MM.1S (cell line): ENCODE measurements around the gene FRMD7.

ENCODE experiments used
- DNase-seq: peaks from one replicate; pipeline ENCODE4 v3.0.0-alpha.2; 2015
- H2AFZ ChIP-seq: fragments of 300-600 bp; sonication (generic); 2 replicates; pipeline ENCODE4 v1.6.0; 2016; ENCODE audit warnings: antibody characterized with exemption, low read length
- H3F3A ChIP-seq: fragments of 300-600 bp; sonication (generic); 2 replicates; pipeline ENCODE4 v1.6.1; 2016; ENCODE audit warnings: mild to moderate bottlenecking, antibody characterized with exemption, low read length, moderate library complexity, mixed read lengths; ENCODE audit not compliant: insufficient read depth
- H3K27ac ChIP-seq: fragments of 300-600 bp; sonication (generic); 2 replicates; pipeline ENCODE4 v1.5.1; 2016; ENCODE audit warnings: mild to moderate bottlenecking, low read length
- H3K27me3 ChIP-seq: fragments of 300-600 bp; sonication (generic); replicated peaks from 2 replicates; pipeline ENCODE4 v1.6.0; 2016; ENCODE audit warnings: low read length; ENCODE audit not compliant: insufficient read depth
- H3K36me3 ChIP-seq: fragments of 300-600 bp; sonication (generic); replicated peaks from 2 replicates; pipeline ENCODE4 v1.6.1; 2016; ENCODE audit warnings: mild to moderate bottlenecking, low read length, mixed read lengths; ENCODE audit not compliant: insufficient read depth
- H3K4me1 ChIP-seq: fragments of 300-600 bp; sonication (generic); 2 replicates; pipeline ENCODE4 v1.6.1; 2016; ENCODE audit warnings: low read length, mixed read lengths
- H3K4me2 ChIP-seq: fragments of 300-600 bp; sonication (generic); 2 replicates; pipeline ENCODE4 v1.6.0; 2016; ENCODE audit warnings: low read depth, low read length
- H3K4me3 ChIP-seq: fragments of 300-600 bp; sonication (generic); 2 replicates; pipeline ENCODE4 v1.5.1; 2016; ENCODE audit warnings: low read length, mixed read lengths
- H3K79me2 ChIP-seq: fragments of 300-600 bp; sonication (generic); 2 replicates; pipeline ENCODE4 v1.6.1; 2016; ENCODE audit warnings: mixed run types, low read length, mixed read lengths
- H3K9ac ChIP-seq: fragments of 300-600 bp; sonication (generic); 2 replicates; pipeline ENCODE4 v1.6.1; 2016; ENCODE audit warnings: low read length, mixed read lengths
- H3K9me2 ChIP-seq: fragments of 300-600 bp; sonication (generic); replicated peaks from 2 replicates; pipeline ENCODE4 v1.6.1; 2016; ENCODE audit warnings: mild to moderate bottlenecking, low read length, mixed read lengths; ENCODE audit not compliant: insufficient read depth
- H3K9me3 ChIP-seq: fragments of 300-600 bp; sonication (generic); replicated peaks from 2 replicates; pipeline ENCODE4 v1.6.1; 2016; ENCODE audit warnings: mild to moderate bottlenecking, low read length, mixed read lengths; ENCODE audit not compliant: insufficient read depth
- H4K20me1 ChIP-seq: fragments of 300-600 bp; sonication (generic); 2 replicates; pipeline ENCODE4 v1.6.1; 2016; ENCODE audit warnings: mild to moderate bottlenecking, low read length, moderate library complexity, mixed read lengths; ENCODE audit not compliant: insufficient read depth
- CTCF ChIP-seq: fragments of 300-600 bp; sonication (generic); IDR thresholded peaks from 2 replicates; pipeline ENCODE4 v1.5.1; 2016; ENCODE audit warnings: antibody characterized with exemption, low read length, mixed read lengths
- EZH2 ChIP-seq: fragments of 300-600 bp; sonication (generic); optimal IDR thresholded peaks from 2 replicates; pipeline ENCODE3; 2017; ENCODE audit warnings: low read depth, mild to moderate bottlenecking, antibody characterized with exemption, low read length, mixed read lengths
- EZH2phosphoT487 ChIP-seq: fragments of 300-600 bp; sonication (generic); IDR thresholded peaks from 2 replicates; pipeline ENCODE4 v1.6.1; 2018; ENCODE audit warnings: antibody characterized with exemption, low read length

FRMD7 gene

GRCh38 chrX:132093239-132093860 lies 34.5 kb downstream of the FRMD7 start:
- H3K9ac ChIP-seq = no peak overlapping the region
- H3K79me2 ChIP-seq = no peaks in the 10 kb centered on the region
- no peaks in the 10 kb centered on the region for H3K9me2 ChIP-seq
- H3K4me1 ChIP-seq = no peaks in the 10 kb centered on the region
- H3K36me3 ChIP-seq = no peaks in the 10 kb centered on the region
- DNase-seq = no peak
- H4K20me1 ChIP-seq = no peaks in the 10 kb centered on the region
- H3K27me3 ChIP-seq = no peaks in the 10 kb centered on the region
- H3K4me2 ChIP-seq = no peak overlapping the region
- H3F3A ChIP-seq = no peaks in the 10 kb centered on the region
- H3K27ac ChIP-seq = no peak overlapping the region
- no peak overlapping the region for H2AFZ ChIP-seq
- no peak overlapping the region for H3K4me3 ChIP-seq
- TF ChIP-seq CTCF (no peak), EZH2 (no peak), EZH2phosphoT487 (no peak)
- no peaks in the 10 kb centered on the region for H3K9me3 ChIP-seq

- no peaks in the 10 kb centered on the region for H3K9me3 ChIP-seq
- H3K27ac ChIP-seq = no peak overlapping the region
- H3K9me2 ChIP-seq = no peaks in the 10 kb centered on the region
- H3F3A ChIP-seq = no peaks in the 10 kb centered on the region
- H3K27me3 ChIP-seq = no peaks in the 10 kb centered on the region
- H3K79me2 ChIP-seq = no peaks in the 10 kb centered on the region
- no peaks in the 10 kb centered on the region for H3K4me1 ChIP-seq
- H3K4me2 ChIP-seq = no peak overlapping the region
- DNase-seq = peak; percentile 56
- no peaks in the 10 kb centered on the region for H3K36me3 ChIP-seq
- H3K4me3 ChIP-seq = no peak overlapping the region
- H3K9ac ChIP-seq = no peak overlapping the region
- peak; percentile 73 for TF ChIP-seq CTCF
- no peak for TF ChIP-seq EZH2
- no peak for TF ChIP-seq EZH2phosphoT487
- H2AFZ ChIP-seq = no peak overlapping the region
- no peaks in the 10 kb centered on the region for H4K20me1 ChIP-seq
These were observed 35.3 kb downstream of the FRMD7 start for GRCh38 chrX:132092439-132093065.

GRCh38 chrX:132090403-132091159 lies 37.2 kb downstream of the FRMD7 start:
- no peaks in the 10 kb centered on the region for H3K9me3 ChIP-seq
- no peak for DNase-seq
- H3K4me1 ChIP-seq = no peaks in the 10 kb centered on the region
- H3K79me2 ChIP-seq = no peaks in the 10 kb centered on the region
- H3K9me2 ChIP-seq = no peaks in the 10 kb centered on the region
- no peak overlapping the region for H3K4me2 ChIP-seq
- H3K36me3 ChIP-seq = no peaks in the 10 kb centered on the region
- no peak overlapping the region for H3K27ac ChIP-seq
- H3K27me3 ChIP-seq = no peaks in the 10 kb centered on the region
- H4K20me1 ChIP-seq = no peaks in the 10 kb centered on the region
- TF ChIP-seq EZH2phosphoT487 (no peak), EZH2 (no peak), CTCF (no peak)
- H3K4me3 ChIP-seq = no peak overlapping the region
- H3K9ac ChIP-seq = no peak overlapping the region
- no peak overlapping the region for H2AFZ ChIP-seq
- no peaks in the 10 kb centered on the region for H3F3A ChIP-seq
